Measurements from ENCODE around the gene GABARAP. TPM values are rescaled to one million over a fixed set of nuclear protein-coding genes. Genes with fewer than 3 reads are reported as not detected.

The GABARAP gene
- total and polyA plus RNA-seq, 2 of the 4 experiments (the other 2 are of a cell fraction) = 77.8 to 780 TPM

DNA sequence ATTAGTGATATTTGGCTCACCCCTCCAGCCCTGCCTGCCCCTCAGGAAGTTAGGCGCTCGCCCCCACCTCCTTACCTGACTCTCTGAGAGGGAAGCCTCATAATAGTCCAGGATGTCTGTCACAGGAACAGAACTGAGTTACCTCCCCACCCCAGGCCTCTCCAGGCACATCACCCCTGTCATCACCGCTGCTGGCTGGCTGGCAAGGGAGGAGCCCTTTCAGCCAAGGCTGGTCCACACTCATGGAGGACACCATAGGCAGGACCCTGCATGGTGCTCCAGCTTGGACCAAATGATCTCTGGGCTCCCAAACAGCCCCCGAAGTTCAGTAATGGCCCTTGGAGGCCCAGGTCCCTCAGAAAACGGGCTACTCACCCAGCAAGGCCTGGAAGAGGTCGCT lies 24.1 kb downstream of the GABARAP start:
- BruUV-seq (replicated peaks) = no TSS peak
- intact Hi-C loops (cut with micrococcal nuclease) (no loop called here), dilution Hi-C loops (cut with HindIII; ENCODE audit: low sequenced_read_pairs, unreplicated experiment) (no loop called here), in situ Hi-C loops (cut with MboI; ENCODE audit: low sequenced_read_pairs) (no loop called here)
- Histone ChIP-seq H3K23ac (ENCODE audit: low read depth, low read length) (peak overlapping the region; percentile 73; the same call in 1 of the 2 replicates), H3K36me3 (ENCODE audit: control insufficient read depth, insufficient read depth, low read length) (peaks cover 22% of the 10 kb centered on the region), H3K4me1 (ENCODE audit: control insufficient read depth, insufficient read depth, low read length) (peaks cover 28% of the 10 kb centered on the region), H4K8ac (ENCODE audit: low read depth in 2 of 2, low read length in 2 of 2) (peak overlapping the region; percentile 71 to 99), H3K14ac (replicated peaks; ENCODE audit: low read depth, low read length) (peak overlapping the region; percentile 92), H3K79me1 (ENCODE audit: low read depth in 1 of 2, low read length in 2 of 2) (peaks cover 12 to 88% of the 10 kb centered on the region in 2 experiments), H2AK5ac (ENCODE audit: low read depth, low read length) (peak overlapping the region; percentile 21), H3K4ac (ENCODE audit: low read depth, low read length) (peak overlapping the region; percentile 93), H3K9me3 (ENCODE audit: control insufficient read depth, insufficient read depth, low read length) (no peaks in the 10 kb centered on the region), H2AK9ac (replicated peaks; ENCODE audit: low read depth, low read length, poor library complexity) (peak overlapping the region; percentile 89), H4K5ac (ENCODE audit: low read depth, low read length) (peak overlapping the region; percentile 91), H3K9ac (ENCODE audit: low read depth, low read length) (peak overlapping the region; percentile 86), H3K4me3 (ENCODE audit: insufficient read depth, low read depth, low read length) (no peak overlapping the region), H3K9me1 (ENCODE audit: insufficient read depth, low read length) (peaks cover 28% of the 10 kb centered on the region), H2BK5ac (ENCODE audit: low read depth, low read length, poor library complexity, severe bottlenecking) (peak overlapping the region; percentile 87), H3K4me2 (ENCODE audit: low read depth, low read length) (peak overlapping the region; percentile 96), H3K27ac (ENCODE audit: insufficient read depth, low read length) (peak overlapping the region; percentile 88), H4K20me1 (ENCODE audit: insufficient read depth, low read length) (peaks cover 64% of the 10 kb centered on the region), H2BK120ac (ENCODE audit: low read depth, low read length) (peak overlapping the region; percentile 79; the same call in 1 of the 2 replicates), H2AFZ (replicated peaks; ENCODE audit: low read length, poor library complexity) (peak overlapping the region; percentile 94), H2BK15ac (ENCODE audit: low read depth, low read length) (peak overlapping the region; percentile 69; the same call in 2 of the 3 replicates), H2BK20ac (ENCODE audit: low read depth, low read length) (no peak overlapping the region), H3K27me3 (ENCODE audit: control insufficient read depth, insufficient read depth, low read length) (no peaks in the 10 kb centered on the region), H3K18ac (ENCODE audit: low read depth, low read length) (peak overlapping the region; percentile 76; the same call in 1 of the 2 replicates), H4K91ac (ENCODE audit: insufficient read depth, low read depth, low read length) (peak overlapping the region; percentile 91), H3K56ac (ENCODE audit: extremely low read depth, insufficient read depth, low read length) (peak overlapping the region; percentile 36; the same call in 1 of the 2 replicates)
- POLR2A ChIA-PET (ENCODE audit: unreplicated experiment) = interaction anchor here (0.6 kb wide), 1 partner anchor 386 kb away, joined by 9 read pairs; no protein-coding TSS in a partner anchor
- DNase-seq (no peak), ATAC-seq (ENCODE audit: low read depth) (no peak)
- TF ChIP-seq CEBPB (IDR thresholded peaks at IDR 0.05; ENCODE audit: low read depth, low read length) = no peak
- TF ChIP-seq MAZ (IDR thresholded peaks at IDR 0.05; ENCODE audit: borderline replicate concordance, low read depth, low read length) = no peak
- no peak for TF ChIP-seq CHD1 (IDR thresholded peaks at IDR 0.05; ENCODE audit: low read depth, low read length)
- TF ChIP-seq MAFK (IDR thresholded peaks at IDR 0.05; ENCODE audit: low read depth, low read length) = no peak
- no peak for TF ChIP-seq SMC3 (IDR thresholded peaks at IDR 0.05; ENCODE audit: low read depth, low read length)
- TF ChIP-seq, protein P1, sequence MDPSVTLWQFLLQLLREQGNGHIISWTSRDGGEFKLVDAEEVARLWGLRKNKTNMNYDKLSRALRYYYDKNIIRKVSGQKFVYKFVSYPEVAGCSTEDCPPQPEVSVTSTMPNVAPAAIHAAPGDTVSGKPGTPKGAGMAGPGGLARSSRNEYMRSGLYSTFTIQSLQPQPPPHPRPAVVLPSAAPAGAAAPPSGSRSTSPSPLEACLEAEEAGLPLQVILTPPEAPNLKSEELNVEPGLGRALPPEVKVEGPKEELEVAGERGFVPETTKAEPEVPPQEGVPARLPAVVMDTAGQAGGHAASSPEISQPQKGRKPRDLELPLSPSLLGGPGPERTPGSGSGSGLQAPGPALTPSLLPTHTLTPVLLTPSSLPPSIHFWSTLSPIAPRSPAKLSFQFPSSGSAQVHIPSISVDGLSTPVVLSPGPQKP (IDR thresholded peaks at IDR 0.05; ENCODE audit: borderline replicate concordance, low read depth, low read length) = no peak
- TF ChIP-seq, protein P2, sequence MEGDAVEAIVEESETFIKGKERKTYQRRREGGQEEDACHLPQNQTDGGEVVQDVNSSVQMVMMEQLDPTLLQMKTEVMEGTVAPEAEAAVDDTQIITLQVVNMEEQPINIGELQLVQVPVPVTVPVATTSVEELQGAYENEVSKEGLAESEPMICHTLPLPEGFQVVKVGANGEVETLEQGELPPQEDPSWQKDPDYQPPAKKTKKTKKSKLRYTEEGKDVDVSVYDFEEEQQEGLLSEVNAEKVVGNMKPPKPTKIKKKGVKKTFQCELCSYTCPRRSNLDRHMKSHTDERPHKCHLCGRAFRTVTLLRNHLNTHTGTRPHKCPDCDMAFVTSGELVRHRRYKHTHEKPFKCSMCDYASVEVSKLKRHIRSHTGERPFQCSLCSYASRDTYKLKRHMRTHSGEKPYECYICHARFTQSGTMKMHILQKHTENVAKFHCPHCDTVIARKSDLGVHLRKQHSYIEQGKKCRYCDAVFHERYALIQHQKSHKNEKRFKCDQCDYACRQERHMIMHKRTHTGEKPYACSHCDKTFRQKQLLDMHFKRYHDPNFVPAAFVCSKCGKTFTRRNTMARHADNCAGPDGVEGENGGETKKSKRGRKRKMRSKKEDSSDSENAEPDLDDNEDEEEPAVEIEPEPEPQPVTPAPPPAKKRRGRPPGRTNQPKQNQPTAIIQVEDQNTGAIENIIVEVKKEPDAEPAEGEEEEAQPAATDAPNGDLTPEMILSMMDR (conservative IDR thresholded peaks at IDR 0.05; ENCODE audit: low read depth, low read length) = no peak
- TF ChIP-seq BHLHE40 (IDR thresholded peaks at IDR 0.05; ENCODE audit: low read depth, low read length) = no peak
- TF ChIP-seq RFX5 (IDR thresholded peaks at IDR 0.05; ENCODE audit: low read depth, low read length) = no peak
- no peak for TF ChIP-seq MXI1 (IDR thresholded peaks at IDR 0.05; ENCODE audit: borderline replicate concordance, low read depth, low read length)
- TF ChIP-seq FOS (IDR thresholded peaks at IDR 0.05; ENCODE audit: low read depth, low read length) = no peak
- TF ChIP-seq POLR2A (IDR thresholded peaks at IDR 0.05; ENCODE audit: low read depth, low read length) = no peak
- TF ChIP-seq, protein P3, sequence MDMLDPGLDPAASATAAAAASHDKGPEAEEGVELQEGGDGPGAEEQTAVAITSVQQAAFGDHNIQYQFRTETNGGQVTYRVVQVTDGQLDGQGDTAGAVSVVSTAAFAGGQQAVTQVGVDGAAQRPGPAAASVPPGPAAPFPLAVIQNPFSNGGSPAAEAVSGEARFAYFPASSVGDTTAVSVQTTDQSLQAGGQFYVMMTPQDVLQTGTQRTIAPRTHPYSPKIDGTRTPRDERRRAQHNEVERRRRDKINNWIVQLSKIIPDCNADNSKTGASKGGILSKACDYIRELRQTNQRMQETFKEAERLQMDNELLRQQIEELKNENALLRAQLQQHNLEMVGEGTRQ (IDR thresholded peaks at IDR 0.05; ENCODE audit: low read depth, low read length) = no peak
- TF ChIP-seq RAD21 (IDR thresholded peaks at IDR 0.05; ENCODE audit: low read length) = no peak
- no peak for TF ChIP-seq NFE2L2 (IDR thresholded peaks at IDR 0.05; ENCODE audit: low read depth, low read length)
- no peak for TF ChIP-seq RCOR1 (IDR thresholded peaks at IDR 0.05; ENCODE audit: insufficient replicate concordance, low read length)
- 75% methylated on average over 2 of the region's 6 CpGs; no CpG with 5 or more reads in 1 of the 2 experiments for WGBS, 2 experiments (ENCODE audit: extremely low coverage in 2 of 2, insufficient read length in 1 of 2)
- CTCF ChIA-PET = no interaction called here

Measured in IMR-90 (cell line).